GM20000 (cell line): Measurements from ENCODE around the gene GRIN2D.
A peak's percentile ranks its signal among the peaks of the same experiment; 100 is the strongest.

Experiments
- DNase-seq: peaks from one replicate; pipeline ENCODE4 v3.0.0; 2012; ENCODE audit warnings: low spot score
- TF ChIP-seq, protein P1 (sequence below): IDR thresholded peaks from 2 replicates; pipeline ENCODE4 v1.5.1; 2012; ENCODE audit warnings: mild to moderate bottlenecking, control low read depth; ENCODE audit errors: extremely low read depth, missing control alignments

Gene GRIN2D

DNA sequence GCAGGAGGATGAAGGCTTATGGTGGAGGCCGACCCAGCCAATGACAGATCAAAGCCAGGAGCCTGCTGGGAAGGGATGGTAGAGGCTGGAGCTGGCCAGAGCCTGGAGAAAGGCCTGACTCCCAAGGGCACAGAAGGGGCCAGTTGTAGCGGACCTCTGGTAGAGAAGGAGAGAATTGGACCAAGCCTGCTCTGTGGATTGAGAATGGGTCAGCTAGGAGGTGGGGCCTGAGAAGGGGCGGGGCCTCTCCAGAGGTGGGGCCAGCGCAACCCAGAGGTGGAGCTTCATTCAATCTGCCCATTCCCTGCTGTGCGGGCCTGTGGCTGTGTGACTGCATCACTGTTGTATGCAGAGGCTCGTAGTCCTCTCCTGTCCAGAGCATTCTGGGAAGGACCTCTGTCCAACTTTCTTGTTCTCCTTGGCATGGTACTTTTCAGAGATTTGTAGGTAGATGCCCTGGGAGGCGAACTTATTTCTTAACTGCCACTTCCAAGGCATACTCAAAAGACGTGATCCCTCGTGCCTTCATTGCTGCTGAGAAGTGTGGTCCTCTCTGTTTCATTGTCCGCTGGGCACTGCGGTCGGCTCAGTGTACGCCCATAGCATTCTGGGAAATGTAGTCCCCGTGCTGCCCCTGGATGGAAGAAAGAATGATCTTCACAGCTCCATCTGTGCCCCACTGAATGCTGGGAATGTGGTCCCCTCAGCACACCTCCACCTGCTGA, 6.7 kb downstream of the GRIN2D start:
- peak; percentile 50 for DNase-seq
- TF ChIP-seq, protein P1, sequence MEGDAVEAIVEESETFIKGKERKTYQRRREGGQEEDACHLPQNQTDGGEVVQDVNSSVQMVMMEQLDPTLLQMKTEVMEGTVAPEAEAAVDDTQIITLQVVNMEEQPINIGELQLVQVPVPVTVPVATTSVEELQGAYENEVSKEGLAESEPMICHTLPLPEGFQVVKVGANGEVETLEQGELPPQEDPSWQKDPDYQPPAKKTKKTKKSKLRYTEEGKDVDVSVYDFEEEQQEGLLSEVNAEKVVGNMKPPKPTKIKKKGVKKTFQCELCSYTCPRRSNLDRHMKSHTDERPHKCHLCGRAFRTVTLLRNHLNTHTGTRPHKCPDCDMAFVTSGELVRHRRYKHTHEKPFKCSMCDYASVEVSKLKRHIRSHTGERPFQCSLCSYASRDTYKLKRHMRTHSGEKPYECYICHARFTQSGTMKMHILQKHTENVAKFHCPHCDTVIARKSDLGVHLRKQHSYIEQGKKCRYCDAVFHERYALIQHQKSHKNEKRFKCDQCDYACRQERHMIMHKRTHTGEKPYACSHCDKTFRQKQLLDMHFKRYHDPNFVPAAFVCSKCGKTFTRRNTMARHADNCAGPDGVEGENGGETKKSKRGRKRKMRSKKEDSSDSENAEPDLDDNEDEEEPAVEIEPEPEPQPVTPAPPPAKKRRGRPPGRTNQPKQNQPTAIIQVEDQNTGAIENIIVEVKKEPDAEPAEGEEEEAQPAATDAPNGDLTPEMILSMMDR: no peak

DNA sequence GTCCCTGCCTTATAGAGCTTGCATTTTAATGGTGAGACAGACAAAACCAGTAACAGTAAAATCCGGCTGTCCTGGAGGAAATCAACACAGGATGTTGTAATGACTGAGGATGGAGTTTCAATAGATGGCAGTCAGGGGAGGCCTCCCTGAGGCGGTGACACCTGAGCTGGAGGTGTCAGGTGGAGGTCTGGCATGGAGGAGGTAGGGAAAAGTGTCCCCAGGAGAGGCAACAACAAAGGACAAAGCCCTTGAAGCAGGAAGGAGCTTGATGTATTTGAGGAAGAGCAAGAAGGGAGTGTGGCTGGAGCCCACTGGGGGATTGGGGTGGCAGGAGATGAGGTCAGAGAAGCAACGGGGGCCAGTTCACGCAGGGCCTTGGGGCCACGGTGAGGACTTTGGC, 7.8 kb downstream of the GRIN2D start:
- DNase-seq: no peak
- TF ChIP-seq, protein P1: no peak

DNA sequence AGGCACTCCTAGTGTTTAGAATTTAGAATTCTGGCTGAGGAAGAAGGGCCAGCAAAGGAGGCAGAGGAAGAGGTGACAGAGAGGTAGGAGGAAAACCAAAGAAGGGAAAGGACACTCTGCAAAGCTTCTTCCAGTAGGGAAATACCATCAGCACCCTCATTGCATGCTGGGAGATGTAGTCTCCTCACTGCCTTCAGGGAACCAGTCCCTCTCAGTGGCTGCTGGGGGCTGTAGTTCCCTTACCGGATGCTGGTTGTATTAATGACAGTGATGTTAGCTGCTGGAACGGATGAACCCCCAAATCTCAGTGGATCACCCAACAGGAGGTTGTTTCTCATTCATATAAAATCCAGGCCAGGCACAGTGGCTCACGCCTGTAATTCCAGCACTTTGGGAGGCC, 10.1 kb downstream of the GRIN2D start:
- peak; percentile 91 for DNase-seq
- TF ChIP-seq, protein P1: no peak

DNA sequence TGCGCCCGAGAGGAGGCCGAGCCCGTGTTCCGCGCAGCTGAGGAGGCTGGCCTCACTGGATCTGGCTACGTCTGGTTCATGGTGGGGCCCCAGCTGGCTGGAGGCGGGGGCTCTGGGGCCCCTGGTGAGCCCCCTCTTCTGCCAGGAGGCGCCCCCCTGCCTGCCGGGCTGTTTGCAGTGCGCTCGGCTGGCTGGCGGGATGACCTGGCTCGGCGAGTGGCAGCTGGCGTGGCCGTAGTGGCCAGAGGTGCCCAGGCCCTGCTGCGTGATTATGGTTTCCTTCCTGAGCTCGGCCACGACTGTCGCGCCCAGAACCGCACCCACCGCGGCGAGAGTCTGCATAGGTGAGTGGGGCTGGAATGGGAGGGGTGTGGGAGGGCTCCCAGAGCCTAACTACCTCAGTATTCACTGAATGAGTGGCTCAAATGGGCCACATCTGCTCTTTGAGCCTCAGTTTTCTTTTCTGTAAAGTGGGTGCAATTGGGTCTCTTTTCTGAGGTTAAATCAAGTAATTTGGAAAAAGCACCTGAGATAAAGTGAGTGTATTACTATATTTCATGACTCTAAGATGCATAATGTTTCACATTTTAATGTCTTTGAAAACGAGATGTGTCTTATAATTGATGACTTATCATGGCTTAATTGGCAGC, 11.7 kb downstream of the GRIN2D start:
- no peak for DNase-seq
- TF ChIP-seq, protein P1: no peak

DNA sequence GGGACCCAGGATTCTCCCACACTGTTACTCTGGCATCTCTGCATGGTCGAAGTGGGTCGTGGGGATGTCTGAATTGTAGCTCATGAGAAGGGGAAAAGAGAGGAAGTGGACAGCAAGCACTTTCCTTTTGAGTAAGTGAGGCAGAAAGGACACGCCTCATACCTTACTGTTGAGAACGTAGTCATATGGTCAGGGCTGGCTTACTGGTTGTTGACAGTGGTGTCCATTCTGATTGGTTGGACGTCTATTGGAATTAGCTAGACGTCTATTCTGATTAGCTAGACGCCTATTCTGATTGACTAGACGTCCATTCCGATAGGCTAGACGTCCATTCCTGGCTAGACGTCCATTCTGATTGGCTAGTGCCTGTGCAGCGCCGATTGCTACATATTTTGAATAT, 12.4 kb downstream of the GRIN2D start:
- TF ChIP-seq, protein P1: no peak

DNA sequence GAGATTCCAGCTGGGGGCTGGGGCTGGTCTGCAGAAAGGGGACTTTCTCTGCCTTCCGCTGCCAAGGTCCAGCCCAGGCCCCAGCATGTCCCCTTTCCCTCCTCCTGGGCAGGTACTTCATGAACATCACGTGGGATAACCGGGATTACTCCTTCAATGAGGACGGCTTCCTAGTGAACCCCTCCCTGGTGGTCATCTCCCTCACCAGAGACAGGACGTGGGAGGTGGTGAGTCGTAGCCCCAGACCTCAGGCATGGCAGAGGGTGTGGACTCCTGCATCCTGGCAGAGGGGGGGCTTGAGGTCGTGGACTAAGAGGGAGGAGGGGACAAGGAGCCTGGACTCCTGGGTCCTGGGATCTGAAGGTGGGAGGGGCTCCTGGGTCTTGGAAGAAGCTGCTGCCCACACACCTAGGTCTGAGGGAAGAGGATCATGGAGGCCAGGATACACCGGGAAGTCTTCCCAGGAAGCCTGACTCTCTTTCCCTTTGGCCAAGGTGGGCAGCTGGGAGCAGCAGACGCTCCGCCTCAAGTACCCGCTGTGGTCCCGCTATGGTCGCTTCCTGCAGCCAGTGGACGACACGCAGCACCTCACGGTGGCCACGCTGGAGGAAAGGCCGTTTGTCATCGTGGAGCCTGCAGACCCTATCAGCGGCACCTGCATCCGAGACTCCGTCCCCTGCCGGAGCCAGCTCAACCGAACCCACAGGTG, 20.6 kb downstream of the GRIN2D start:
- TF ChIP-seq, protein P1: no peak
- DNase-seq: no peak

More for the DNA sequence above, 12.4 kb downstream of the GRIN2D start:
- peak; percentile 60 for DNase-seq

DNA sequence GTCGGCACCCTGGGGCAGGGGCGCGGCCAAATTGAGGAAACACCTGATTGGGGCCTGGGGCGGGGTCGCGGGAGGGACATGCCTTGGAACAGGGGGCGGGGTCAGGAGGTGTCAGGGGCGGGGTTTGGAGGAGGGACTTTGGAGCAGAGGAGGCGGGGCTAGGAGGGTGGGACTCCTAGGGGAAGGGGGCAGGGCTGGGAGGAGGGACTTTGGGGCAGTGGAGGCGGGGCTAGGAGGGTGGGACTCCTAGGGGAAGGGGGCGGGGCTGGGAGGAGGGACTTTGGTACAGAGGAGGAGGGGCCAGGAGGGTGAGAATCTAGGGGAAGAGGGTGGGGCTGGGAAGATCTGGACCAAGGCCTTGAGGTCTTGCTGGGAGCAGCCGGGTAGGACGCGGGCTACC, 21.9 kb downstream of the GRIN2D start:
- TF ChIP-seq, protein P1: no peak
- DNase-seq: peak; percentile 74
